GM12873 (cell line): Measurements from ENCODE around the gene CAB39.

Source experiments
- TF ChIP-seq, protein P1 (sequence below): IDR thresholded peaks from 2 replicates; pipeline ENCODE4 v1.5.1; 2012; ENCODE audit warnings: low read depth, mild to moderate bottlenecking, moderate library complexity, low read length, control low read depth; ENCODE audit not compliant: insufficient read depth; ENCODE audit errors: missing control alignments

Gene CAB39

DNA sequence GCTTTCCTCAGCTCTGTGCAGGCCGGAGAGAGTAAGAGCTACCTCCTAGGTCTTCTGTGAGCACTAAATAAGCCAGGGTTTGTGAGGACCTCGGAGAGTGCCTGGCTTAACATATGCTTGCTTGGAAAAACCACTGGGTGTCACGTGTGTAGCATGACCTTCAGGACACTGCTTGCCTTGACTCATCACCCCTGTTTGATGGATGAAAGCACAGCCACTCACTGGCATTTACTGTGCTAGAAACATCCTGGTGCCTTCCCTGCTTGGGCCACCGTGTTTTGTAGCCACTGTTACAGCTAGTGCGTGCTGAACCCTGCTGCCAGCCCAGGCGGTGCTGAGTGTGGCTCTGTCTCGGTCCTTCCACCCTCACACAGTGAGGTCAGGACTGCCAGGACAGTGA, 117.3 kb downstream of the CAB39 start:
- TF ChIP-seq, protein P1, sequence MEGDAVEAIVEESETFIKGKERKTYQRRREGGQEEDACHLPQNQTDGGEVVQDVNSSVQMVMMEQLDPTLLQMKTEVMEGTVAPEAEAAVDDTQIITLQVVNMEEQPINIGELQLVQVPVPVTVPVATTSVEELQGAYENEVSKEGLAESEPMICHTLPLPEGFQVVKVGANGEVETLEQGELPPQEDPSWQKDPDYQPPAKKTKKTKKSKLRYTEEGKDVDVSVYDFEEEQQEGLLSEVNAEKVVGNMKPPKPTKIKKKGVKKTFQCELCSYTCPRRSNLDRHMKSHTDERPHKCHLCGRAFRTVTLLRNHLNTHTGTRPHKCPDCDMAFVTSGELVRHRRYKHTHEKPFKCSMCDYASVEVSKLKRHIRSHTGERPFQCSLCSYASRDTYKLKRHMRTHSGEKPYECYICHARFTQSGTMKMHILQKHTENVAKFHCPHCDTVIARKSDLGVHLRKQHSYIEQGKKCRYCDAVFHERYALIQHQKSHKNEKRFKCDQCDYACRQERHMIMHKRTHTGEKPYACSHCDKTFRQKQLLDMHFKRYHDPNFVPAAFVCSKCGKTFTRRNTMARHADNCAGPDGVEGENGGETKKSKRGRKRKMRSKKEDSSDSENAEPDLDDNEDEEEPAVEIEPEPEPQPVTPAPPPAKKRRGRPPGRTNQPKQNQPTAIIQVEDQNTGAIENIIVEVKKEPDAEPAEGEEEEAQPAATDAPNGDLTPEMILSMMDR = no peak

DNA sequence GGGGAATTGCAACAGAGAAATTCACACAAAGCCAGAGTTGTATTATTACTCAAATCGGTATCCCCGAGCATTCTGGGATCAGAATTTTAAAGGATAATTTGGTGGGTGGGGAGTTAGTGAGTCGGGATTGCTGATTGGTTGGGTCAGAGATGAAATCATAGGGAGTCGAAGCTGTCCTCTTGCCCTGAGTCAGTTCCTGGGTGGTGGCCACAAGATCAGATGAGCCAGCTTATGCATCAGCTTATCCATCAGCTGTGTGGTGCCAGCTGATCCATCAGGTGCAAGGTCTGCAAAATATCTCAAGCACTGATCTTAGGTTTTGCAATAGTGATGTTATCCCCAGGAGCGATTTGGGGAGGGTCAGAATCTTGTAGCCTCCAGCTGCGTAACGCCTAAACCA, 117.8 kb downstream of the CAB39 start:
- TF ChIP-seq, protein P1 = no peak

DNA sequence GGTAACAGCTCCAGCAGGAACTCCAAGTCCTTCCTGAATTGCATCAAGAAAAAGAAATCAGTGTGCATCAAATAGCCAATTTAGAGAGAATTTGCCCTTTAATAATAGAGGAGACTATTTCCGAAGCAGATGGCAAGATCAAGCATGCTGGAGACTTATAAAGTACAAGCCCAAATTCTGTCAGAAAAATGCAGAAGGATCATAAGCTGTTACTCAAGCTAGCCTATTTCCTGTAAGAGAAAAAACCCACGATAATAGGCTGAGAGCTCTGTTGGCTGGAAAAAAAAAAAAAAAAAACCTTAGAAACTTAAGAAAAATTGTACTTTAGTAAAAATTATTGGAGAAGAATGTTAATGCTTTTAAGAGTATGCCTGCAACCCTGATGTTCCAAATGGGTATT, 127.7 kb downstream of the CAB39 start:
- TF ChIP-seq, protein P1 = no peak

DNA sequence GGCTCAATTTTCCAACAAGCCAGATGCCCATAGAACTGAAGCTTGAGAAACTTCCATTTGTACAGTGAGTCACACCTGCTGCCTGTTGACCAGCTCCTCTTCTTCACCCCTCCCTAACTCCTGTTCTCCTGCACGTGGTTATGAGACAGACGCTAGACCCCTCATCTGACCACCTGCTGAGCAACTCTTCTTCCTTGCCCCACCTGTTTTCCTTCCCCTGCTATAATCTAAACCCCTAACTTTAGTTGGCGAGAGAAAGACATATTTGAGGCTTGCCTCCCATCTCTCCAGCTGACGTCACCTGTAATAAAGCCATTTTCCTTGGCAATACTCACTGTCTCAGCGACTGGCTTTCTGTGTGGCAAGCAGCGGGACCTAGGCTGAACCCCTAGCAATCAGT, 129.8 kb downstream of the CAB39 start:
- TF ChIP-seq, protein P1 = no peak

DNA sequence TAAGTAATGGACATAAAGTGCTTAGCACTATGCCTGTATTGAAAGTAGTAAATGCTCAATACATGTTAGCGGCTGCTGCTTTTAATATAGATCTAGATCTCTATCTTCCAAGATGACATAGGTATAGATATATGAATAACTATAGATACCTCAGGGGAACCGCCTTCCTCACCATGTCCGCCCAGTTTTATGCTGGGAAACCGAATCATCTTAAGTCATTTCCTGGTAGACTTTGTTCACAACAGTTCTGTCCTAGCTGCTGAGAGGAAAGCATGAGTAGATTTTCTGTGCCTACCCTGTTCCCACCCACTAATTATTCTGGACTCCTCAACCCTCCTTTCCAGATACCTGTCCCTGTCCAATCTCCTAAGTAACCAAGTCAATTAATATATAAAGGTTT, 130.5 kb downstream of the CAB39 start:
- TF ChIP-seq, protein P1 = no peak

DNA sequence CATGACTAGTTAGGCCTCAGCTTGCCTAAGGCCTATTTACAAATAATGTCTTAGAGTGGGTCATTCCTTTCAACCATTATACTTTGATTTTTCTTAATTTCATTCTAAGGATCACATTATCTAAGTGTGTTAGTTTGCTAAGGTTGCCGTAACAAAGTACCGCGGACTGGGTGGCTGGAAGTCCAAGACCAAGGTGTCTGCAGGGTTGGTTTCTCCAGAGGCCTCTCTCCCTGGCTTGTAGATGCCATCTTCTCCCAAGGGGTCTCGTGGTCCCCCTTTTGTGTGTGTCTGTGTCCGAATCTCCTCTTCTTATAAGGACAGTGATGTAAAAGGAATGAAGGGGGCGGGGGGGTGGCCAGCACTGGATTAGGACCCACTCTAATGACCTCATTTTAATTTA, 133.7 kb downstream of the CAB39 start:
- TF ChIP-seq, protein P1 = no peak

DNA sequence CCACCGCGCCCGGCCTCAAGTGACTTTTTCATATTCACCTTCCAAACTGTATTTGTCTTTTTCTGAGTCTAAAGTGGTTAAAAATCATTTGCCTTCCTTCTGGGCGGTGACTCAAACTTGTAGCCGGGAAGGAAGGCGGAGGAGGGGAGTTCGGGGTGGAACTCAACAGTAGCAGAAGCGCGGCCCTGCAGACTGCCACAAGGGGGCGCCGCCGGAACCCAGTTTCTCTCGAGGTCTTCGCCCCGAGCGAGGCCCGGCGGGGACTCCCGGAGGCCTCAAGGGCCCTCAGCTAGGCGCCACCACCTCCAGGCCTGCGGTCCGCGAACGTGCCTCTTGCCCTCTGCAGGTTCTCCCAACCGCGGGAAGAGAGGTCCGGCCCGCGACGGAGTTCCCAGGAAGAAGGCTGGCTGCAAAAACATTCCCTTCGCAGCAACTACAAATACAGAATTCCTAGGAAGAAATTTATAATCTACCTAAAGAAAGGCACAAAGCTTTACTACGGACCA, 135.3 kb downstream of the CAB39 start:
- TF ChIP-seq, protein P1 = peak; percentile 91
